Measurements from ENCODE around the gene RAMACL.

The RAMACL gene

GRCh38 chr6:166629628-166630027, 43.1 kb upstream of the RAMACL start:
- no peak for DNase-seq (ENCODE audit: low read depth, low spot score)

GRCh38 chr6:166627875-166628801, 41.7 kb upstream of the RAMACL start:
- peak overlapping the region; percentile 65 for H3K4me3 ChIP-seq (ENCODE audit: low read depth, low read length)
- POLR2A ChIA-PET, result interaction anchor here (0.7 to 1.8 kb wide), 6 partner anchors 8 to 162 kb away, joined by 3 to 9 read pairs (median 4); no protein-coding TSS in a partner anchor
- CTCF ChIA-PET, result interaction anchor here (0.8 to 2.4 kb wide), 6 partner anchors 10 to 113 kb away, joined by 3 to 10 read pairs (median 3); no protein-coding TSS in a partner anchor
- no peak for TF ChIP-seq CTCF (IDR thresholded peaks at IDR 0.05; ENCODE audit: insufficient read depth, low read length, missing control alignments)
- DNase-seq (ENCODE audit: low read depth, low spot score), result no peak

More at GRCh38 chr6:166629628-166630027, 43.1 kb upstream of the RAMACL start:
- no peak for TF ChIP-seq CTCF (IDR thresholded peaks at IDR 0.05; ENCODE audit: insufficient read depth, low read length, missing control alignments)
- ChIA-PET CTCF (interaction anchor here (0.8 kb wide), 1 partner anchor 9 kb away, joined by 3 read pairs; no protein-coding TSS in a partner anchor), POLR2A (no interaction called here)
- no peak overlapping the region for H3K4me3 ChIP-seq (ENCODE audit: low read depth, low read length)

- TF ChIP-seq CTCF (IDR thresholded peaks at IDR 0.05; ENCODE audit: insufficient read depth, low read length, missing control alignments), result peak; percentile 24
- peak; percentile 96 for DNase-seq (ENCODE audit: low read depth, low spot score)
- ChIA-PET CTCF (interaction anchor here (0.8 to 2.4 kb wide), 10 partner anchors 9 to 162 kb away, joined by 3 to 10 read pairs (median 3); no protein-coding TSS in a partner anchor), POLR2A (interaction anchor here (0.6 to 1.8 kb wide), 8 partner anchors 8 to 161 kb away, joined by 3 to 9 read pairs (median 4); no protein-coding TSS in a partner anchor)
- H3K4me3 ChIP-seq (ENCODE audit: low read depth, low read length), result peak within 1 kb of the TSS; percentile 80
Observed at GRCh38 chr6:166627033-166627874, 40.8 kb upstream of the RAMACL start, which contains the start of gene RPS6KA2. RPS6KA2 (minus strand) TSS chr6:166627251; CDS start chr6:166627019, 232 bp downstream.

GRCh38 chr6:166626177-166627032, 39.9 kb upstream of the RAMACL start:
- no peak for DNase-seq (ENCODE audit: low read depth, low spot score)
- ChIA-PET CTCF (interaction anchor here (0.8 to 2.4 kb wide), 8 partner anchors 9 to 161 kb away, joined by 3 to 10 read pairs (median 3); no protein-coding TSS in a partner anchor), POLR2A (interaction anchor here (1.4 to 1.8 kb wide), 2 partner anchors 7 to 31 kb away, joined by 4 to 7 read pairs; no protein-coding TSS in a partner anchor)
- TF ChIP-seq CTCF (IDR thresholded peaks at IDR 0.05; ENCODE audit: insufficient read depth, low read length, missing control alignments), result no peak
- H3K4me3 ChIP-seq (ENCODE audit: low read depth, low read length), result peak overlapping the region; percentile 80

- POLR2A ChIA-PET, result no interaction called here
- H3K4me3 ChIP-seq (ENCODE audit: low read depth, low read length), result peak overlapping the region; percentile 80
- CTCF ChIA-PET, result interaction anchor here (2.4 kb wide), 1 partner anchor 111 kb away, joined by 10 read pairs; no protein-coding TSS in a partner anchor
- no peak for DNase-seq (ENCODE audit: low read depth, low spot score)
- no peak for TF ChIP-seq CTCF (IDR thresholded peaks at IDR 0.05; ENCODE audit: insufficient read depth, low read length, missing control alignments)
Observed at GRCh38 chr6:166625356-166625755, 38.9 kb upstream of the RAMACL start.

Measured in AG04449 (cell line).